ENCODE data around the gene SFXN3.
"Not testable (repeated sequence)": the region's sequence is repeated elsewhere in the genome, so short reads cannot be mapped to it uniquely, and the experiment has no call there.

- TF ChIP-seq, protein P1, sequence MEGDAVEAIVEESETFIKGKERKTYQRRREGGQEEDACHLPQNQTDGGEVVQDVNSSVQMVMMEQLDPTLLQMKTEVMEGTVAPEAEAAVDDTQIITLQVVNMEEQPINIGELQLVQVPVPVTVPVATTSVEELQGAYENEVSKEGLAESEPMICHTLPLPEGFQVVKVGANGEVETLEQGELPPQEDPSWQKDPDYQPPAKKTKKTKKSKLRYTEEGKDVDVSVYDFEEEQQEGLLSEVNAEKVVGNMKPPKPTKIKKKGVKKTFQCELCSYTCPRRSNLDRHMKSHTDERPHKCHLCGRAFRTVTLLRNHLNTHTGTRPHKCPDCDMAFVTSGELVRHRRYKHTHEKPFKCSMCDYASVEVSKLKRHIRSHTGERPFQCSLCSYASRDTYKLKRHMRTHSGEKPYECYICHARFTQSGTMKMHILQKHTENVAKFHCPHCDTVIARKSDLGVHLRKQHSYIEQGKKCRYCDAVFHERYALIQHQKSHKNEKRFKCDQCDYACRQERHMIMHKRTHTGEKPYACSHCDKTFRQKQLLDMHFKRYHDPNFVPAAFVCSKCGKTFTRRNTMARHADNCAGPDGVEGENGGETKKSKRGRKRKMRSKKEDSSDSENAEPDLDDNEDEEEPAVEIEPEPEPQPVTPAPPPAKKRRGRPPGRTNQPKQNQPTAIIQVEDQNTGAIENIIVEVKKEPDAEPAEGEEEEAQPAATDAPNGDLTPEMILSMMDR (IDR thresholded peaks at IDR 0.05; ENCODE audit: borderline replicate concordance, extremely low read depth, low read length, poor library complexity, severe bottlenecking) = not testable (repeated sequence)
- not testable (repeated sequence) for TF ChIP-seq EZH2 (IDR thresholded peaks at IDR 0.05; ENCODE audit: borderline replicate concordance, low read depth, low read length, severe bottlenecking)
Observed at GRCh38 chr10:101034404-101034803, 3.4 kb downstream of the SFXN3 start.

Data from DND-41 (cell line).